ENCODE data around the gene PCDHA2. TPM values are rescaled to one million over a fixed set of nuclear protein-coding genes. Genes with fewer than 3 reads are reported as not detected.

The PCDHA2 gene
- total and polyA plus RNA-seq, 2 of the 8 experiments (the other 6 are each of a cell fraction or from before 2014, with no cell fraction given): 0.86 to 1.9 TPM

GRCh38 chr5:140801494-140801841, 6.8 kb downstream of the PCDHA2 start (continued):
- TF ChIP-seq, protein P1, sequence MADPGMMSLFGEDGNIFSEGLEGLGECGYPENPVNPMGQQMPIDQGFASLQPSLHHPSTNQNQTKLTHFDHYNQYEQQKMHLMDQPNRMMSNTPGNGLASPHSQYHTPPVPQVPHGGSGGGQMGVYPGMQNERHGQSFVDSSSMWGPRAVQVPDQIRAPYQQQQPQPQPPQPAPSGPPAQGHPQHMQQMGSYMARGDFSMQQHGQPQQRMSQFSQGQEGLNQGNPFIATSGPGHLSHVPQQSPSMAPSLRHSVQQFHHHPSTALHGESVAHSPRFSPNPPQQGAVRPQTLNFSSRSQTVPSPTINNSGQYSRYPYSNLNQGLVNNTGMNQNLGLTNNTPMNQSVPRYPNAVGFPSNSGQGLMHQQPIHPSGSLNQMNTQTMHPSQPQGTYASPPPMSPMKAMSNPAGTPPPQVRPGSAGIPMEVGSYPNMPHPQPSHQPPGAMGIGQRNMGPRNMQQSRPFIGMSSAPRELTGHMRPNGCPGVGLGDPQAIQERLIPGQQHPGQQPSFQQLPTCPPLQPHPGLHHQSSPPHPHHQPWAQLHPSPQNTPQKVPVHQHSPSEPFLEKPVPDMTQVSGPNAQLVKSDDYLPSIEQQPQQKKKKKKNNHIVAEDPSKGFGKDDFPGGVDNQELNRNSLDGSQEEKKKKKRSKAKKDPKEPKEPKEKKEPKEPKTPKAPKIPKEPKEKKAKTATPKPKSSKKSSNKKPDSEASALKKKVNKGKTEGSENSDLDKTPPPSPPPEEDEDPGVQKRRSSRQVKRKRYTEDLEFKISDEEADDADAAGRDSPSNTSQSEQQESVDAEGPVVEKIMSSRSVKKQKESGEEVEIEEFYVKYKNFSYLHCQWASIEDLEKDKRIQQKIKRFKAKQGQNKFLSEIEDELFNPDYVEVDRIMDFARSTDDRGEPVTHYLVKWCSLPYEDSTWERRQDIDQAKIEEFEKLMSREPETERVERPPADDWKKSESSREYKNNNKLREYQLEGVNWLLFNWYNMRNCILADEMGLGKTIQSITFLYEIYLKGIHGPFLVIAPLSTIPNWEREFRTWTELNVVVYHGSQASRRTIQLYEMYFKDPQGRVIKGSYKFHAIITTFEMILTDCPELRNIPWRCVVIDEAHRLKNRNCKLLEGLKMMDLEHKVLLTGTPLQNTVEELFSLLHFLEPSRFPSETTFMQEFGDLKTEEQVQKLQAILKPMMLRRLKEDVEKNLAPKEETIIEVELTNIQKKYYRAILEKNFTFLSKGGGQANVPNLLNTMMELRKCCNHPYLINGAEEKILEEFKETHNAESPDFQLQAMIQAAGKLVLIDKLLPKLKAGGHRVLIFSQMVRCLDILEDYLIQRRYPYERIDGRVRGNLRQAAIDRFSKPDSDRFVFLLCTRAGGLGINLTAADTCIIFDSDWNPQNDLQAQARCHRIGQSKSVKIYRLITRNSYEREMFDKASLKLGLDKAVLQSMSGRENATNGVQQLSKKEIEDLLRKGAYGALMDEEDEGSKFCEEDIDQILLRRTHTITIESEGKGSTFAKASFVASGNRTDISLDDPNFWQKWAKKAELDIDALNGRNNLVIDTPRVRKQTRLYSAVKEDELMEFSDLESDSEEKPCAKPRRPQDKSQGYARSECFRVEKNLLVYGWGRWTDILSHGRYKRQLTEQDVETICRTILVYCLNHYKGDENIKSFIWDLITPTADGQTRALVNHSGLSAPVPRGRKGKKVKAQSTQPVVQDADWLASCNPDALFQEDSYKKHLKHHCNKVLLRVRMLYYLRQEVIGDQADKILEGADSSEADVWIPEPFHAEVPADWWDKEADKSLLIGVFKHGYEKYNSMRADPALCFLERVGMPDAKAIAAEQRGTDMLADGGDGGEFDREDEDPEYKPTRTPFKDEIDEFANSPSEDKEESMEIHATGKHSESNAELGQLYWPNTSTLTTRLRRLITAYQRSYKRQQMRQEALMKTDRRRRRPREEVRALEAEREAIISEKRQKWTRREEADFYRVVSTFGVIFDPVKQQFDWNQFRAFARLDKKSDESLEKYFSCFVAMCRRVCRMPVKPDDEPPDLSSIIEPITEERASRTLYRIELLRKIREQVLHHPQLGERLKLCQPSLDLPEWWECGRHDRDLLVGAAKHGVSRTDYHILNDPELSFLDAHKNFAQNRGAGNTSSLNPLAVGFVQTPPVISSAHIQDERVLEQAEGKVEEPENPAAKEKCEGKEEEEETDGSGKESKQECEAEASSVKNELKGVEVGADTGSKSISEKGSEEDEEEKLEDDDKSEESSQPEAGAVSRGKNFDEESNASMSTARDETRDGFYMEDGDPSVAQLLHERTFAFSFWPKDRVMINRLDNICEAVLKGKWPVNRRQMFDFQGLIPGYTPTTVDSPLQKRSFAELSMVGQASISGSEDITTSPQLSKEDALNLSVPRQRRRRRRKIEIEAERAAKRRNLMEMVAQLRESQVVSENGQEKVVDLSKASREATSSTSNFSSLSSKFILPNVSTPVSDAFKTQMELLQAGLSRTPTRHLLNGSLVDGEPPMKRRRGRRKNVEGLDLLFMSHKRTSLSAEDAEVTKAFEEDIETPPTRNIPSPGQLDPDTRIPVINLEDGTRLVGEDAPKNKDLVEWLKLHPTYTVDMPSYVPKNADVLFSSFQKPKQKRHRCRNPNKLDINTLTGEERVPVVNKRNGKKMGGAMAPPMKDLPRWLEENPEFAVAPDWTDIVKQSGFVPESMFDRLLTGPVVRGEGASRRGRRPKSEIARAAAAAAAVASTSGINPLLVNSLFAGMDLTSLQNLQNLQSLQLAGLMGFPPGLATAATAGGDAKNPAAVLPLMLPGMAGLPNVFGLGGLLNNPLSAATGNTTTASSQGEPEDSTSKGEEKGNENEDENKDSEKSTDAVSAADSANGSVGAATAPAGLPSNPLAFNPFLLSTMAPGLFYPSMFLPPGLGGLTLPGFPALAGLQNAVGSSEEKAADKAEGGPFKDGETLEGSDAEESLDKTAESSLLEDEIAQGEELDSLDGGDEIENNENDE (IDR thresholded peaks at IDR 0.05; ENCODE audit: insufficient replicate concordance, low read length): no peak
- TF ChIP-seq CREB1 (IDR thresholded peaks at IDR 0.05) (no peak), SUZ12 (IDR thresholded peaks at IDR 0.05; ENCODE audit: low read length) (no peak), HDAC2 (IDR thresholded peaks at IDR 0.05; ENCODE audit: borderline replicate concordance in 1 of 2, low read depth in 2 of 2, low read length in 2 of 2) (no peak), KDM5A (IDR thresholded peaks at IDR 0.05; ENCODE audit: low read length) (no peak), POLR2AphosphoS5 (IDR thresholded peaks at IDR 0.05; ENCODE audit: low read depth, low read length) (no peak), SP4 (IDR thresholded peaks at IDR 0.05; ENCODE audit: low read length) (no peak), JUN (IDR thresholded peaks at IDR 0.05; ENCODE audit: low read depth, low read length) (no peak), SIX5 (IDR thresholded peaks at IDR 0.05; ENCODE audit: low read depth, low read length) (no peak), EP300 (IDR thresholded peaks at IDR 0.05; ENCODE audit: borderline replicate concordance in 1 of 2, low read depth in 2 of 2, low read length in 2 of 2) (no peak)
- TF ChIP-seq, protein P2, sequence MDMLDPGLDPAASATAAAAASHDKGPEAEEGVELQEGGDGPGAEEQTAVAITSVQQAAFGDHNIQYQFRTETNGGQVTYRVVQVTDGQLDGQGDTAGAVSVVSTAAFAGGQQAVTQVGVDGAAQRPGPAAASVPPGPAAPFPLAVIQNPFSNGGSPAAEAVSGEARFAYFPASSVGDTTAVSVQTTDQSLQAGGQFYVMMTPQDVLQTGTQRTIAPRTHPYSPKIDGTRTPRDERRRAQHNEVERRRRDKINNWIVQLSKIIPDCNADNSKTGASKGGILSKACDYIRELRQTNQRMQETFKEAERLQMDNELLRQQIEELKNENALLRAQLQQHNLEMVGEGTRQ (IDR thresholded peaks at IDR 0.05; ENCODE audit: low read length): no peak
